GM12878 (cell line): ENCODE measurements around the gene TRIP6. TPM values are rescaled to one million over a fixed set of nuclear protein-coding genes. Genes with fewer than 3 reads are reported as not detected.

Source experiments
- ATAC-seq: fragments of 200-7000 bp; cut with Tn5 transposase; 3 replicates; pipeline ENCODE4 v1.9.1; 2020; ENCODE audit warnings: mild to moderate bottlenecking, moderate library complexity
- BruUV-seq: library from RNA; stranded (reverse); fragments of 400-500 nt; replicated peaks from 2 replicates; lab custom pipeline; 2021; lab: Mats Ljungman, UMichigan
- CTCF ChIA-PET: fragments of 300-600 bp; sonication (Branson Sonifier 250); formaldehyde crosslinking; extraction: SDS; loops from one replicate; lab custom pipeline; 2021; ENCODE audit warnings: inconsistent platforms; lab: Yijun Ruan, JAX
- POLR2A ChIA-PET: fragments of 350-600 bp; formaldehyde crosslinking; extraction: SDS; loops from one replicate; lab custom pipeline; 2021; ENCODE audit warnings: inconsistent platforms; lab: Charles Lee
- RAD21 ChIA-PET: fragments of 300-600 bp; sonication (Branson Sonifier 250); formaldehyde crosslinking; loops from one replicate; lab custom pipeline; 2023; ENCODE audit warnings: antibody characterized with exemption; ENCODE audit not compliant: unreplicated experiment; lab: Charles Lee
- SMC1A ChIA-PET: fragments of 300-600 bp; sonication (Branson Sonifier 250); formaldehyde crosslinking; loops from one replicate; lab custom pipeline; 2023; ENCODE audit not compliant: unreplicated experiment, uncharacterized antibody; lab: Charles Lee
- DNase-seq: peaks from one replicate; pipeline ENCODE4 v3.0.0-alpha.2; 2011; ENCODE audit warnings: low read depth, low spot score
- FAIRE-seq: peaks from 3 replicates; lab custom pipeline; 2011; peaks lifted over from hg19 to GRCh38; lab: Jason Lieb, UNC
- H2AFZ ChIP-seq: 2 replicates; pipeline ENCODE4 v1.6.0; 2011; ENCODE audit warnings: low read depth, low read length, control low read depth; ENCODE audit not compliant: control insufficient read depth
- H3K27ac ChIP-seq: 2 replicates; pipeline ENCODE4 v1.5.1; 2011; ENCODE audit warnings: control low read depth; ENCODE audit not compliant: control insufficient read depth, insufficient read depth
- H3K27me3 ChIP-seq, 2 experiments: replicated peaks in 1 of 2; 2 replicates each; pipeline versions ENCODE4 v1.6.0 to v1.6.1; 2011; ENCODE audit warnings: low read length in 1 of 2; ENCODE audit not compliant: control insufficient read depth in 2 of 2, insufficient read depth in 2 of 2
- H3K36me3 ChIP-seq, 2 experiments: 2 replicates each; pipeline ENCODE4 v1.5.1; 2011; ENCODE audit warnings: low read length in 1 of 2; ENCODE audit not compliant: control insufficient read depth in 2 of 2, insufficient read depth in 2 of 2
- H3K4me1 ChIP-seq: 2 replicates; pipeline ENCODE4 v1.6.1; 2011; ENCODE audit warnings: mild to moderate bottlenecking, low read length, moderate library complexity, mixed read lengths; ENCODE audit not compliant: control insufficient read depth, insufficient read depth
- H3K4me2 ChIP-seq: 2 replicates; pipeline ENCODE4 v1.6.0; 2011; ENCODE audit warnings: control low read depth; ENCODE audit not compliant: control insufficient read depth, insufficient read depth
- H3K4me3 ChIP-seq: fragments of 200-600 bp; sonication (generic); 2 replicates; pipeline ENCODE4 v1.5.1; 2016
- H3K79me2 ChIP-seq: 2 replicates; pipeline ENCODE4 v1.6.0; 2011; ENCODE audit warnings: low read length; ENCODE audit not compliant: control insufficient read depth, insufficient read depth
- H3K9ac ChIP-seq: 2 replicates; pipeline ENCODE4 v1.8.0; 2011; ENCODE audit warnings: low read length, control low read depth, mixed read lengths; ENCODE audit not compliant: control insufficient read depth, insufficient read depth
- H3K9me3 ChIP-seq: replicated peaks from 3 replicates; pipeline ENCODE4 v1.5.1; 2011; ENCODE audit warnings: mild to moderate bottlenecking, low read length; ENCODE audit not compliant: control insufficient read depth, insufficient read depth
- H4K20me1 ChIP-seq: 2 replicates; pipeline ENCODE4 v1.6.0; 2011; ENCODE audit not compliant: control insufficient read depth, insufficient read depth
- CREB1 ChIP-seq: IDR thresholded peaks from 2 replicates; pipeline ENCODE4 v1.6.1; 2012; ENCODE audit warnings: low read depth, mild to moderate bottlenecking, inconsistent platforms
- MLLT1 ChIP-seq: fragments of 450-650 bp; IDR thresholded peaks from 2 replicates; pipeline ENCODE4 v1.6.1; 2016; ENCODE audit warnings: mild to moderate bottlenecking
- NR2F1 ChIP-seq: fragments of 450-650 bp; conservative IDR thresholded peaks from 2 replicates; pipeline ENCODE4 v1.6.1; 2017; ENCODE audit warnings: mild to moderate bottlenecking
- POLR2A ChIP-seq: IDR thresholded peaks from 2 replicates; pipeline ENCODE4 v1.6.1; 2011; ENCODE audit warnings: low read depth, mild to moderate bottlenecking, low read length
- PRDM15 ChIP-seq: fragments of 450-650 bp; formaldehyde crosslinking; IDR thresholded peaks from 2 replicates; pipeline ENCODE4 v1.4.0; 2020; ENCODE audit warnings: mild to moderate bottlenecking, moderate library complexity
- ZBTB11 ChIP-seq: fragments of 450-650 bp; formaldehyde crosslinking; IDR thresholded peaks from 2 replicates; pipeline ENCODE4 v1.5.0; 2022; ENCODE audit warnings: mild to moderate bottlenecking, missing genetic modification characterization
- WGBS: methylation state at CpG from one replicate; pipeline ENCODE4 v1.1.6; 2016; ENCODE audit warnings: low lambda C conversion rate; ENCODE audit not compliant: insufficient replicate concordance, insufficient coverage; ENCODE audit errors: missing lambda C conversion rate; 5-methylcytosine and 5-hydroxymethylcytosine counted together
- in situ Hi-C: fragments of 300-500 bp; cut with MboI; formaldehyde crosslinking; loops from 9 replicates; pipeline ENCODE4 v1.14.3; 2018; ENCODE audit warnings: mixed read lengths
- intact Hi-C: fragments of 100-400 bp; cut with micrococcal nuclease; formaldehyde crosslinking; loops from one replicate; pipeline ENCODE4 v1.14.2; 2022; ENCODE audit not compliant: unreplicated experiment
- polyA plus RNA-seq, 11 experiments: library from polyadenylated mRNA; depleted of rRNA in 4 of 11; unstranded in 6 of 11; stranded (reverse) in 5 of 11; fragments of >200 nt; fragmentation: Nextera tagmentation in 4 of 11; fragmentation: Illumina TruSeq in 1 of 11; extraction: Ambion mirVana in 4 of 11; extraction: Trizol in 1 of 11; gene quantifications; 1 replicate in 1 of 11; 2 replicates in 10 of 11; pipeline versions ENCODE4 v1.2.1 to v1.2.3, GENCODE V29; 2011 to 2016; ENCODE audit warnings: inconsistent platforms in 2 of 11, missing spikeins in 2 of 11, low read depth in 1 of 11
- total RNA-seq, 4 experiments: library from RNA; depleted of rRNA in 3 of 4; stranded (reverse); fragments of >200 nt in 3 of 4; fragmentation: Illumina TruSeq in 1 of 4; extraction: Trizol in 1 of 4; gene quantifications; 2 replicates each; pipeline versions ENCODE4 v1.2.1 to v1.2.3, GENCODE V29; 2013 to 2021

Gene TRIP6
- total and polyA plus RNA-seq, 10 of the 15 experiments (the other 5 are each of a cell fraction or from before 2014, with no cell fraction given): 2.5 to 47.4 (median 25.5) TPM

- DNase-seq (no peak), ATAC-seq (no peak), FAIRE-seq (no peak)
- in situ Hi-C loops: no loop called here
- Histone ChIP-seq H2AFZ (peak overlapping the region; percentile 35; the same call in 1 of the 2 replicates), H3K9ac (peak overlapping the region; percentile 95), H3K4me3 (peak overlapping the region; percentile 94; the same call in 1 of the 2 replicates), H3K9me3 (no peaks in the 10 kb centered on the region), H3K4me2 (peak overlapping the region; percentile 72), H3K27ac (peak overlapping the region; percentile 92), H3K27me3 (no peaks in the 10 kb centered on the region), H4K20me1 (no peaks in the 10 kb centered on the region), H3K79me2 (peaks cover 22% of the 10 kb centered on the region), H3K36me3 (peaks cover 0 to 2% of the 10 kb centered on the region in 2 experiments; a peak in 3 of 4 replicates), H3K4me1 (peaks cover 4% of the 10 kb centered on the region)
- CTCF ChIA-PET: interaction anchor here (1.1 to 1.3 kb wide), 2 partner anchors 14 to 66 kb away, joined by 3 read pairs; partner anchors contain the start of gene SLC12A9
- POLR2A ChIA-PET: interaction anchor here (0.7 to 0.8 kb wide), 3 partner anchors 23 to 260 kb away, joined by 3 to 4 read pairs (median 3); partner anchors contain the start of genes MOSPD3, SERPINE1 and UFSP1
- intact Hi-C loops: no loop called here
- 33% methylated on average over 5 of the region's 5 CpGs for WGBS
- BruUV-seq: no TSS peak
- SMC1A ChIA-PET: interaction anchor here (1.0 kb wide), 1 partner anchor 8 kb away, joined by 3 read pairs; the partner anchor contains the start of gene SRRT
- peak; percentile 20; the same call in 1 of the 2 replicates for TF ChIP-seq POLR2A
- TF ChIP-seq CREB1: no peak
- RAD21 ChIA-PET: interaction anchor here (0.9 to 1.3 kb wide), 2 partner anchors 10 to 23 kb away, joined by 3 read pairs; partner anchors contain the start of gene UFSP1
These were observed 503 bp upstream of the TRIP6 start for GRCh38 chr7:100866729-100867039.

GRCh38 chr7:100867776-100868485 lies 744 bp downstream of the TRIP6 start:
- POLR2A ChIA-PET: no interaction called here
- peak; percentile 54 for ATAC-seq
- TF ChIP-seq NR2F1 (no peak), PRDM15 (CRISPR knock-in tag) (no peak), MLLT1 (peak; percentile 64), ZBTB11 (no peak)

More at GRCh38 chr7:100867776-100868485, 744 bp downstream of the TRIP6 start:
- intact Hi-C loops (no loop called here), in situ Hi-C loops (no loop called here)
- H3K4me1 ChIP-seq: peaks cover 4% of the 10 kb centered on the region
- H3K79me2 ChIP-seq: peaks cover 22% of the 10 kb centered on the region
- H3K27ac ChIP-seq: peak overlapping the region; percentile 92
- peak overlapping the region; percentile 72 for H3K4me2 ChIP-seq
- 27% methylated on average over 27 of the region's 27 CpGs for WGBS
- no peaks in the 10 kb centered on the region for H3K9me3 ChIP-seq
- RAD21 ChIA-PET: interaction anchor here (1.3 kb wide), 1 partner anchor 8 kb away, joined by 3 read pairs; no protein-coding TSS in a partner anchor
- no peaks in the 10 kb centered on the region for H3K27me3 ChIP-seq
- CTCF ChIA-PET: interaction anchor here (1.3 kb wide), 1 partner anchor 67 kb away, joined by 3 read pairs; no protein-coding TSS in a partner anchor
- BruUV-seq: no TSS peak
- peak overlapping the region; percentile 94 for H3K4me3 ChIP-seq
- peak overlapping the region; percentile 95 for H3K9ac ChIP-seq
- no peak for FAIRE-seq
- SMC1A ChIA-PET: no interaction called here
- H2AFZ ChIP-seq: peak overlapping the region; percentile 35
- no peaks in the 10 kb centered on the region for H4K20me1 ChIP-seq
- DNase-seq: no peak
- H3K36me3 ChIP-seq: peaks cover 2% of the 10 kb centered on the region in 2 experiments; a peak in 3 of 4 replicates
